H9 (cell line): Measurements from ENCODE around the gene CBX8. TPM values are rescaled to one million over a fixed set of nuclear protein-coding genes. Genes with fewer than 3 reads are reported as not detected.

Experiments
- DNase-seq: peaks from one replicate; pipeline ENCODE4 v3.0.0-alpha.2; 2017
- H2AFZ ChIP-seq: one replicate; pipeline ENCODE4 v1.6.1; 2013; ENCODE audit warnings: mild to moderate bottlenecking, low read length, control low read depth, moderate library complexity
- H2AK5ac ChIP-seq: 2 replicates; pipeline ENCODE4 v1.6.1; 2013; ENCODE audit warnings: low read length, control low read depth, mixed read lengths; ENCODE audit not compliant: insufficient read length
- H2BK120ac ChIP-seq: one replicate; pipeline ENCODE4 v1.6.1; 2013; ENCODE audit warnings: low read depth, mild to moderate bottlenecking, low read length, control low read depth, inconsistent platforms; ENCODE audit not compliant: poor library complexity, severe bottlenecking
- H2BK12ac ChIP-seq: 2 replicates; pipeline ENCODE4 v1.6.1; 2013; ENCODE audit warnings: low read length, control low read depth, mixed read lengths, low read depth; ENCODE audit not compliant: insufficient read length
- H2BK15ac ChIP-seq: 2 replicates; pipeline ENCODE4 v1.6.1; 2013; ENCODE audit warnings: low read depth, low read length, control low read depth
- H2BK20ac ChIP-seq: one replicate; pipeline ENCODE4 v1.6.1; 2013; ENCODE audit warnings: low read depth, mild to moderate bottlenecking, low read length, control low read depth, inconsistent platforms; ENCODE audit not compliant: poor library complexity, severe bottlenecking
- H2BK5ac ChIP-seq: 2 replicates; pipeline ENCODE4 v1.6.1; 2013; ENCODE audit warnings: low read length, control low read depth, mixed read lengths; ENCODE audit not compliant: insufficient read length
- H3K14ac ChIP-seq: 2 replicates; pipeline ENCODE4 v1.6.1; 2013; ENCODE audit warnings: low read length, control low read depth; ENCODE audit not compliant: insufficient read depth
- H3K18ac ChIP-seq: 2 replicates; pipeline ENCODE4 v1.6.1; 2013; ENCODE audit warnings: low read depth, mild to moderate bottlenecking, mixed read lengths, low read length, control low read depth; ENCODE audit not compliant: insufficient read length
- H3K23ac ChIP-seq: 2 replicates; pipeline ENCODE4 v1.6.1; 2013; ENCODE audit warnings: low read length, control low read depth, mixed read lengths, low read depth; ENCODE audit not compliant: insufficient read length
- H3K23me2 ChIP-seq: 2 replicates; pipeline ENCODE4 v1.6.1; 2013; ENCODE audit warnings: low read depth, mild to moderate bottlenecking, mixed read lengths, low read length, control low read depth; ENCODE audit not compliant: insufficient read length, poor library complexity, severe bottlenecking
- H3K27ac ChIP-seq: 2 replicates; pipeline ENCODE4 v1.5.1; 2013; ENCODE audit warnings: low read length, control low read depth, mixed read lengths, low read depth; ENCODE audit not compliant: insufficient read length
- H3K27me3 ChIP-seq: 2 replicates; pipeline ENCODE4 v1.6.1; 2013; ENCODE audit warnings: low read length, control low read depth, inconsistent platforms; ENCODE audit not compliant: insufficient read depth
- H3K4ac ChIP-seq: 2 replicates; pipeline ENCODE4 v1.6.1; 2013; ENCODE audit warnings: low read depth, mild to moderate bottlenecking, control low read depth, inconsistent platforms, low read length, moderate library complexity
- H3K4me1 ChIP-seq: 2 replicates; pipeline ENCODE4 v1.6.1; 2013; ENCODE audit warnings: low read length, control low read depth, inconsistent platforms; ENCODE audit not compliant: insufficient read depth
- H3K4me2 ChIP-seq: 2 replicates; pipeline ENCODE4 v1.6.1; 2013; ENCODE audit warnings: low read length, control low read depth, mixed read lengths; ENCODE audit not compliant: insufficient read length, insufficient read depth
- H3K56ac ChIP-seq: 2 replicates; pipeline ENCODE4 v1.6.1; 2013; ENCODE audit warnings: low read depth, mild to moderate bottlenecking, mixed read lengths, low read length, control low read depth; ENCODE audit not compliant: insufficient read length
- H3K79me1 ChIP-seq: 2 replicates; pipeline ENCODE4 v1.6.1; 2013; ENCODE audit warnings: low read depth, mild to moderate bottlenecking, moderate library complexity, low read length, control low read depth, inconsistent platforms; ENCODE audit not compliant: insufficient read depth, poor library complexity, severe bottlenecking
- H3K79me2 ChIP-seq: 2 replicates; pipeline ENCODE4 v1.6.1; 2013; ENCODE audit warnings: low read length, control low read depth, inconsistent platforms; ENCODE audit not compliant: insufficient read depth
- H3K9ac ChIP-seq: 2 replicates; pipeline ENCODE4 v1.6.1; 2013; ENCODE audit warnings: low read length, control low read depth, mixed read lengths; ENCODE audit not compliant: insufficient read length; ENCODE audit errors: extremely low read depth
- H3K9me3 ChIP-seq: one replicate; pipeline ENCODE4 v1.6.1; 2013; ENCODE audit warnings: low read depth, low read length, inconsistent platforms; ENCODE audit not compliant: control insufficient read depth
- H3T11ph ChIP-seq: one replicate; pipeline ENCODE4 v1.6.1; 2013; ENCODE audit warnings: mild to moderate bottlenecking, low read length, control low read depth, inconsistent platforms
- H4K20me1 ChIP-seq: one replicate; pipeline ENCODE4 v1.6.1; 2013; ENCODE audit not compliant: control insufficient read depth, insufficient read length, insufficient read depth
- H4K5ac ChIP-seq: 2 replicates; pipeline ENCODE4 v1.6.1; 2013; ENCODE audit warnings: low read depth, mild to moderate bottlenecking, mixed read lengths, low read length, control low read depth; ENCODE audit not compliant: insufficient read length
- H4K8ac ChIP-seq: replicated peaks from 2 replicates; pipeline ENCODE4 v1.6.1; 2013; ENCODE audit warnings: low read length, control low read depth, mixed read lengths, low read depth; ENCODE audit not compliant: insufficient read length
- H4K91ac ChIP-seq: 2 replicates; pipeline ENCODE4 v1.6.1; 2013; ENCODE audit warnings: low read depth, mild to moderate bottlenecking, moderate library complexity, mixed read lengths, low read length, control low read depth; ENCODE audit not compliant: insufficient read length
- H3K27ac Mint-ChIP-seq, 3 experiments: 2 replicates in 2 of 3; 3 replicates in 1 of 3; pipeline ENCODE4 v1.8.0; 2020 to 2021; ENCODE audit warnings: mixed read lengths in 3 of 3, mild to moderate bottlenecking in 1 of 3, moderate library complexity in 1 of 3
- H3K27me3 Mint-ChIP-seq: 2 replicates; pipeline ENCODE4 v1.8.0; 2021; ENCODE audit warnings: low read depth, mild to moderate bottlenecking, moderate library complexity, mixed read lengths
- H3K36me3 Mint-ChIP-seq, 3 experiments: 2 replicates in 2 of 3; 3 replicates in 1 of 3; pipeline ENCODE4 v1.8.0; 2020 to 2021; ENCODE audit warnings: low read depth in 3 of 3, mixed read lengths in 3 of 3; ENCODE audit not compliant: insufficient read depth in 1 of 3
- H3K4me1 Mint-ChIP-seq, 2 experiments: 2 replicates each; pipeline ENCODE4 v1.8.0; 2020; ENCODE audit warnings: mixed read lengths in 2 of 2
- H3K4me3 Mint-ChIP-seq, 2 experiments: 2 replicates in 1 of 2; 3 replicates in 1 of 2; pipeline ENCODE4 v1.8.0; 2020 to 2021; ENCODE audit warnings: mild to moderate bottlenecking in 2 of 2, mixed read lengths in 2 of 2, moderate library complexity in 1 of 2
- H3K9me3 Mint-ChIP-seq, 2 experiments: 2 replicates in 1 of 2; 3 replicates in 1 of 2; pipeline ENCODE4 v1.8.0; 2020; ENCODE audit warnings: mild to moderate bottlenecking in 2 of 2, mixed read lengths in 2 of 2, moderate library complexity in 1 of 2
- CTCF ChIP-seq: fragments of 200-600 bp; sonication (generic); conservative IDR thresholded peaks from 3 replicates; pipeline ENCODE4 v1.8.0; 2021; ENCODE audit warnings: antibody characterized with exemption, mild to moderate bottlenecking
- WGBS: extraction: QIAGEN DNeasy Blood & Tissue Kit; methylation state at CpG from one replicate; pipeline ENCODE4 v1.1.7; 2013; ENCODE audit warnings: missing lambda C conversion rate, low lambda C conversion rate, mixed read lengths; ENCODE audit not compliant: insufficient read length; ENCODE audit errors: extremely low coverage; 5-methylcytosine and 5-hydroxymethylcytosine counted together
- total RNA-seq: library from RNA; stranded (reverse); gene quantifications from 2 replicates; pipeline ENCODE4 v1.2.1, GENCODE V29; 2021

Gene CBX8
- total RNA-seq, 1 experiment from 2014 or later, result 1.2 TPM

- H3K27ac ChIP-seq, result no peak overlapping the region
- H3K23me2 ChIP-seq, result no peaks in the 10 kb centered on the region
- no peak overlapping the region for H3K4me3 Mint-ChIP-seq
- H4K91ac ChIP-seq, result no peak overlapping the region
- H3K4me1 ChIP-seq, result peaks cover 2% of the 10 kb centered on the region; the same call in 1 of the 2 replicates
- no peak overlapping the region for H2BK15ac ChIP-seq
- H3K18ac ChIP-seq, result no peak overlapping the region
- no peak for TF ChIP-seq CTCF
- H2BK20ac ChIP-seq, result no peak overlapping the region
- H2AK5ac ChIP-seq, result no peak overlapping the region
- no peak overlapping the region for H2BK5ac ChIP-seq
- no peaks in the 10 kb centered on the region for H3K79me1 ChIP-seq
- H3K27me3 ChIP-seq, result peaks cover 50% of the 10 kb centered on the region
- no peak overlapping the region for H3K4me2 ChIP-seq
- WGBS, result no CpG with 5 or more reads among the region's 2 CpGs
- peaks cover 7 to 10% of the 10 kb centered on the region in 2 experiments; a peak in 4 of 5 replicates for H3K9me3 Mint-ChIP-seq
- no peak overlapping the region for H4K5ac ChIP-seq
- DNase-seq, result no peak
- H3K4ac ChIP-seq, result no peak overlapping the region
- H3K9me3 ChIP-seq, result no peaks in the 10 kb centered on the region
- H2BK12ac ChIP-seq, result no peak overlapping the region
- H3T11ph ChIP-seq, result no peak overlapping the region
- peaks cover 0 to 5% (median 3%) of the 10 kb centered on the region in 3 experiments; a peak in 4 of 7 replicates for H3K36me3 Mint-ChIP-seq
- H3K14ac ChIP-seq, result no peak overlapping the region
- no peak overlapping the region for H3K9ac ChIP-seq
- no peak overlapping the region for H4K8ac ChIP-seq
- H2BK120ac ChIP-seq, result no peak overlapping the region
- no peak overlapping the region for H3K23ac ChIP-seq
- H3K4me1 Mint-ChIP-seq, result peaks cover 18 to 23% of the 10 kb centered on the region in 2 experiments
- H3K56ac ChIP-seq, result no peak overlapping the region
- no peak overlapping the region for H3K27ac Mint-ChIP-seq
- H2AFZ ChIP-seq, result no peak overlapping the region
- no peaks in the 10 kb centered on the region for H4K20me1 ChIP-seq
- H3K79me2 ChIP-seq, result no peaks in the 10 kb centered on the region
- H3K27me3 Mint-ChIP-seq, result peaks cover 99% of the 10 kb centered on the region
These were observed 32.1 kb upstream of the CBX8 start for GRCh38 chr17:79829004-79829403.
